Endothelial cell of umbilical vein (primary cell): Measurements from ENCODE around the gene ACBD7.

ENCODE experiments used
- CTCF ChIP-seq, 2 donors: IDR thresholded peaks; 1 replicate in 1 of 2; 2 replicates in 1 of 2; pipeline ENCODE4 v1.5.1; 2011; ENCODE audit warnings: low read length in 2 of 2, mild to moderate bottlenecking in 2 of 2, moderate library complexity in 2 of 2, control low read depth in 1 of 2, inconsistent platforms in 1 of 2, low read depth in 1 of 2; ENCODE audit not compliant: insufficient read depth in 1 of 2; ENCODE audit errors: extremely low read depth in 1 of 2
- EZH2 ChIP-seq: IDR thresholded peaks from 2 replicates; pipeline ENCODE4 v1.6.1; 2012; ENCODE audit warnings: borderline replicate concordance, low read depth, mild to moderate bottlenecking, moderate library complexity, low read length, inconsistent platforms; ENCODE audit not compliant: severe bottlenecking
- FOS ChIP-seq: IDR thresholded peaks from 2 replicates; pipeline ENCODE4 v1.6.1; 2011; ENCODE audit warnings: mild to moderate bottlenecking, low read length, moderate library complexity, borderline replicate concordance; ENCODE audit not compliant: insufficient read depth
- GATA2 ChIP-seq: IDR thresholded peaks from 2 replicates; pipeline ENCODE4 v1.7.0; 2011; ENCODE audit warnings: low read depth, mild to moderate bottlenecking, moderate library complexity, mixed read lengths, low read length; ENCODE audit not compliant: insufficient read length, insufficient read depth
- JUN ChIP-seq: IDR thresholded peaks from 2 replicates; pipeline ENCODE4 v1.6.1; 2011; ENCODE audit warnings: borderline replicate concordance, low read depth; ENCODE audit not compliant: insufficient read length, insufficient read depth
- MAX ChIP-seq: IDR thresholded peaks from 2 replicates; pipeline ENCODE4 v1.6.1; 2011; ENCODE audit not compliant: insufficient read depth, insufficient read length
- MYC ChIP-seq: IDR thresholded peaks from one replicate; pipeline ENCODE4 v1.6.1; 2011; ENCODE audit warnings: mild to moderate bottlenecking, low read depth, low read length
- POLR2A ChIP-seq: IDR thresholded peaks from 2 replicates; pipeline ENCODE4 v1.6.1; 2012; ENCODE audit warnings: low read depth, mild to moderate bottlenecking, control low read depth, low read length

- TF ChIP-seq CTCF (IDR thresholded peaks at IDR 0.05; ENCODE audit: extremely low read depth in 1 of 2, insufficient read depth in 1 of 2, low read depth in 1 of 2, low read length in 2 of 2): no peak
- TF ChIP-seq EZH2: no peak
- TF ChIP-seq GATA2: no peak
- no peak for TF ChIP-seq POLR2A
- TF ChIP-seq FOS: no peak
- no peak for TF ChIP-seq MAX
- TF ChIP-seq JUN: no peak
- no peak for TF ChIP-seq MYC
These were observed 60.8 kb downstream of the ACBD7 start for GRCh38 chr10:15027741-15028140.
